ENCODE results near the gene ANXA3.

DNA sequence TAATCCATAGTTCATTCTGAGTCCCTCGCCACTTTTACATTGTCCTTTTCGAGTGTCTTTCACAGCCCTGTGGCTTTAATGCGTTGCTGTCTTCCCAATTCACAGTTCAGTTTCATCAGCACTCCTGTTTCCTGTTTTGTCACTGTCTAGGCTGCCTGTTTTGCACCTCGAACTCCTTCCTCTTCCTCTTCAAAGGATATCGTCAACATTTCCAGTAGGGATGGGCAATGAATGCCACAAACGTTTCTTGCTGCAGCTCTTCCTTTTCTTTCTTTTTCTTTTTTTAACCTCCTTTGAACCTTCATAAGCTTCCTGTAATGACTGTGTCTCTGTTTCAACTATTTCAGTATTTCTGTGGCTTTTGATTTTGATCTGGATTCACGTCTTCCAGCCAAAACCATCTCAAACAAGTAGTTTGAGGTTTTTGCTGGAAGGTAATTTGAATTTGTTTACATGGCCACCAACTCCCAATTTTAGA, 105.4 kb downstream of the ANXA3 start:
- TF ChIP-seq, protein P1, sequence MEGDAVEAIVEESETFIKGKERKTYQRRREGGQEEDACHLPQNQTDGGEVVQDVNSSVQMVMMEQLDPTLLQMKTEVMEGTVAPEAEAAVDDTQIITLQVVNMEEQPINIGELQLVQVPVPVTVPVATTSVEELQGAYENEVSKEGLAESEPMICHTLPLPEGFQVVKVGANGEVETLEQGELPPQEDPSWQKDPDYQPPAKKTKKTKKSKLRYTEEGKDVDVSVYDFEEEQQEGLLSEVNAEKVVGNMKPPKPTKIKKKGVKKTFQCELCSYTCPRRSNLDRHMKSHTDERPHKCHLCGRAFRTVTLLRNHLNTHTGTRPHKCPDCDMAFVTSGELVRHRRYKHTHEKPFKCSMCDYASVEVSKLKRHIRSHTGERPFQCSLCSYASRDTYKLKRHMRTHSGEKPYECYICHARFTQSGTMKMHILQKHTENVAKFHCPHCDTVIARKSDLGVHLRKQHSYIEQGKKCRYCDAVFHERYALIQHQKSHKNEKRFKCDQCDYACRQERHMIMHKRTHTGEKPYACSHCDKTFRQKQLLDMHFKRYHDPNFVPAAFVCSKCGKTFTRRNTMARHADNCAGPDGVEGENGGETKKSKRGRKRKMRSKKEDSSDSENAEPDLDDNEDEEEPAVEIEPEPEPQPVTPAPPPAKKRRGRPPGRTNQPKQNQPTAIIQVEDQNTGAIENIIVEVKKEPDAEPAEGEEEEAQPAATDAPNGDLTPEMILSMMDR (IDR thresholded peaks at IDR 0.05; ENCODE audit: low read length), result no peak
- TF ChIP-seq EZH2 (optimal IDR thresholded peaks at IDR 0.05; ENCODE audit: low read depth, low read length) (no peak), EZH2phosphoT487 (IDR thresholded peaks at IDR 0.05; ENCODE audit: low read length) (no peak)
